IPS DF 4.7 (cell line): ENCODE results near the gene SRRM1.
"Not testable (repeated sequence)": the region's sequence is repeated elsewhere in the genome, so short reads cannot be mapped to it uniquely, and the experiment has no call there.

ENCODE experiments used
- DNase-seq: peaks from one replicate; pipeline ENCODE4 v3.0.0-alpha.2; 2013; ENCODE audit warnings: low spot score; ENCODE audit errors: extremely low read depth

Gene SRRM1

DNA sequence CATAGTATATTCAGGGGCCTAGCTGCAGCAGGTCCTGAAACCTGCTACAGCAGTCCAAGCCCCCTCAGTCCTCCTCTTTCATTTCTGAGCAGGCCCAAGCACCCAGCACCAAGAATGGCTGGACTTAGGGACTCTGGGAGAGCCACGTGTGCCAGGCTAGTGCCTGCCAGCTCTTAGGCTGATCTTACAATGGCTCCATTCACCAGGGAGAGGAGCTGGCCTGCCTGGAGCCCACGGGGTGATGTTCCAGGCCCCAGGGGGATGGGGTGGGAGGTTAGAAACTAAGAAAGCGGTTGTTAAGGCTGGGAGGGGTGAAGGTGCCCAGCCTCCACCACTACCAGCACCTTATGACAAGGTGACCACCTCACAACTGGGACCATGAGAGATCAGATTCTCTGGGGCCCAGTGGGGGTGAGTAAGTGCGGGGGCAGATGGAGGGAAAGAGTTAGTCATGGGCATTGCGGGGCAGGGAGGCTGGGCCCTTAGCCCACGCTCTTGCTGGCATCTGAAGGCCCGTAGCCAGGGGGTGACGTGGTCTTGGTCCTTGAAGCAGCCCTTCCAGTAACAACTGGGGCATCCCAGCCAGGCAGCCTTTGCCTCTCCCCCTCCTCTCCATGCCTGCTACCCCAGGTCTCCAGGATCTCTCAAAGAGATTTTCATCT lies 71.9 kb downstream of the SRRM1 start:
- DNase-seq: no peak

DNA sequence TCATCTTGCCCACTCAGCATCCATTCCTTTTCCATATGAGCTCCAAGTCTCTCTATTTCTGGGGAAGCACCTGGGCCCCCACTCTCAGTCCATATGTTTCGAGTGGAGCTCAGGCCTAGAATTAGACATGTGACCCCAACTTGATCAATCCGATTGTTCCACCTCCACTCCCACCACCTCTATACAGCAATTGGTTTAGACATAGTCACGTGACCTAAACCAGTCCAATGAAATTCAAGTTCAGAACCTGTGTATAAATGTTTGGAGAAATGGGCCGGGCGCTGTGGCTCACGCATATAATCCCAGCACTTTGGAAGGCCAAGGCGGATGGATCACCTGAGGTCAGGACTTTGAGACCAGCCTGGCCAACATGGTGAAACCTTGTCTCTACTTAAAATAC lies 72.6 kb downstream of the SRRM1 start:
- DNase-seq: no peak

DNA sequence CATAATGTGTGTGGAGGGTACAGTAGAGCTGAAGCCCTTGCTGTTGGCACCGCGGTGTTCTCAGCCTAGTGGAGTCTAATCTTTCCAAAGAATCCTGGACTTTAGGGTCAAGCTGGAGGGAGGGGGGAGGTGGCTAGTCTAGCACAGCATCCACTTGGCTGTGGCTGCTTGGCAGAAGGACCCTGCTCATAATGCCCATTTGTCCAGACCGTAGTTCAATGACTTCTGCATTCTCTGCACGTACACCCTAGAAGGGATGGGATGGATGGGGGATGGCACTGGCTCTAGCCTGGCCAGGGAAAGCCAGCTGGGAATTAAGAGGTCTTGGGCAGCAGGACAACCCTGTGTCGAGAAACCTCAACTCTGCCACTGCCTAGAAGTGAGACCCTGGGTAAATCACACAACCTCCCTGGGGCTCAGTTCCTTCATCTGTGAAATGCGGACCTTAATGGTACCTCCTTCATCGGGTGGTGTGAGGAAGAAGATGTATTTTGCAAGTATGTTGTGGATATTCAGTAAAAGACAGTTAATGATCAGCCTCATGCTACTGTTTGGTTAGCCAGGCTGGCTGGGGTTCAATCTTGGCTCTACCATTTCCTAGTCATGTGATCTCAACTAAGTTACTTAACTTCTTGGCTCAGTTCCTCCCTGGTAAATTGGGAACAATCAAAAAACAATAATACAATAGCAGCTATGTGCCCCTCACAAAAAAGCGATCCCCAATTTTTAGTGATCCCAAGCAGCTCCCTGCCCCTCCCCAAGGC lies 75.0 kb downstream of the SRRM1 start:
- no peak for DNase-seq

DNA sequence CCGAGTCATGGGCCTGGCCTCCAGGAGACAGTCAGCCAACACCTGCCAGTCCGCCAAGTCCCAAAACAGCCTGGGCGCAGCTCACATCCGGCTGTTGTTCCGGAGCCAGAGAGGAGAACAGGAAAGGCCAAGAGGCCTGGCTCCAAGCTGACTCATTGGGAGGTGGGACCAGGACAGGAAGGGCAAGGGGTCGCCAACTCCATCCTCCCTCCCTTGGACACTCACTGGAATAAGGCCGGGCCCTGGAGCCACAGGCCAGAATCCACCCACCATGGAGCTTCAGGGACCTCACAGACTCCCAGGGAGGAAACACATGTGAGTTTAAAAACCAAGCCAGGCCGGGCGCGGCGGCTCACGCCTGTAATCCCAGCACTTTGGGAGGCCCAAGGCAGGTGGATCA lies 77.0 kb downstream of the SRRM1 start:
- DNase-seq: no peak

DNA sequence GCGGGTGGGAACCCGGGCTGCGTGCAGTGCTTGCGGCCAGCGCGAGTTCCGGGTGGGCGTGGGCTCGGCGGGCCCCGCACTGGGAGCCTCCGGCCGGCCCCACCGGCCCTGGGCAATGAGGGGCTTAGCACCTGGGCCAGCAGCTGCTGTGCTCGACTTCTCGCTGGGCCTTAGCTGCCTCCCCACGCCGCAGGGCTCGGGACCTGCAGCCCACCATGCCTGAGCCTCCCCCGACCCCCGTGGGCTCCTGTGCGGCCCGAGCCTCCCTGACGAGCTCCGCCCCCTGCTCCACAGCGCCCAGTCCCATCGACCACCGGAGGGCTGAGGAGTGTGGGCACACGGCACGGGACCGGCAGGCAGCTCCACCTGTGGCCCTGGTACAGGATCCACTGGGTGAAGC lies 78.4 kb downstream of the SRRM1 start:
- DNase-seq: no peak

DNA sequence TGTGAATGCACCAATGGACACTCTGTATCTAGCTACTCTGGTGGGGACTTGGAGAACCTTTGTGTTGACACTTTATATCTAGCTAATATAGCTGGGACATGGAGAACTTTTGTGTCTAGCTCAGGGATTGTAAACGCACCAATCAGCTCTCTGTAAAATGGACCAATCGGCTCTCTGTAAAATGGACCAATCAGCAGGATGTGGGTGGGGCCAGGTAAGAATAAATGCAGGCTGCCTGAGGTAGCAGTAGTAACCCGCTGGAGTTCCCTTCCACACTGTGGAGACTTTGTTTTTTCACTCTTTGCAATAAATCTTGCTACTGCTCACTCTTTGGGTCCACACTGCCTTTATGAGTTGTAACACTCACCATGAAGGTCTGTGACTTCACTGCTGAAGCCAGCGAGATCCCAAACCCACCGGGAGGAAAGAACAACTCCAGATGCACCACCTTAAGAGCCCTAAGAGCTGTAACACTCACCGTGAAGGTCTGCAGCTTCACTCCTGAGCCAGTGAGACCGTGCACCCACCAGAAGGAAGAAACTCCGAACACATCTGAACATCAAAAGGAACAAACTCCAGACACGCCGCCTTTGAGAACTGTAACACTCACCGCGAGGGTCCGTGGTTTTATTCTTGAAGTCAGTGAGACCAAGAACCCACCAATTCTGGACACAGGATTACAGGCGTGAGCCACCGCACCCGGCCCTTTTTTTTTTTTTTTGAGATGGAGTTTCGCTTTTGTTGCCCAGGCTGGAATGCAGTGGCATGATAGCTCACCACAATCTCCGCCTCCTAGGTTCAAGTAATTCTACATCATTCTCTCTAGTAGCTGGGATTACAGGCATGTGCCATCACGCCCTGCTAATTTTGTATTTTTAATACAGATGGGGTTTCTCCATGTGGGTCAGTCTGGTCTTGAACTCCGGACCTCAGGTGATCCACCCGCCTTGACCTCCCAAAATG lies 79.3 kb downstream of the SRRM1 start:
- not testable (repeated sequence) for DNase-seq
